Breast epithelium (tissue), 4 donors: ENCODE measurements around the gene CMTM3. TPM values are rescaled to one million over a fixed set of nuclear protein-coding genes. Genes with fewer than 3 reads are reported as not detected.
"Not testable (repeated sequence)": the region's sequence is repeated elsewhere in the genome, so short reads cannot be mapped to it uniquely, and the experiment has no call there.

Experiments used
- DNase-seq, 2 donors: peaks; one replicate each; pipeline ENCODE4 v3.0.0-alpha.2; 2019; ENCODE audit warnings: low spot score in 2 of 2
- H3K27ac ChIP-seq, 2 donors: fragments of 200-600 bp; sonication (generic) in 1 of 2; one replicate each; pipeline ENCODE4 v1.5.1; 2016 to 2019; ENCODE audit warnings: mild to moderate bottlenecking in 1 of 2
- H3K27me3 ChIP-seq, 2 donors: fragments of 200-600 bp; sonication (generic) in 1 of 2; one replicate each; pipeline versions ENCODE4 v1.5.1 to v1.6.0; 2017 to 2019; ENCODE audit warnings: control low read depth in 1 of 2, mild to moderate bottlenecking in 1 of 2
- H3K36me3 ChIP-seq: fragments of 200-600 bp; one replicate; pipeline ENCODE4 v1.5.1; 2019
- H3K4me1 ChIP-seq, 2 donors: fragments of 200-600 bp; sonication (generic); one replicate each; pipeline ENCODE4 v1.5.1; 2016 to 2019; ENCODE audit warnings: control low read depth in 1 of 2
- H3K4me3 ChIP-seq, 3 donors: fragments of 200-600 bp; sonication (generic); 1 replicate in 2 of 3; 2 replicates in 1 of 3; pipeline ENCODE4 v1.5.1; 2016 to 2019; ENCODE audit warnings: mild to moderate bottlenecking in 3 of 3, moderate library complexity in 2 of 3
- H3K9me3 ChIP-seq, 2 donors: fragments of 200-600 bp; sonication (generic) in 1 of 2; one replicate each; pipeline ENCODE4 v1.5.1; 2016 to 2019; ENCODE audit warnings: control low read depth in 1 of 2
- POLR2A ChIP-seq: fragments of 450-650 bp; IDR thresholded peaks from one replicate; pipeline ENCODE4 v1.6.1; 2016; ENCODE audit warnings: antibody characterized with exemption, mild to moderate bottlenecking, moderate library complexity
- POLR2AphosphoS5 ChIP-seq, 3 donors: sonication (generic); formaldehyde crosslinking; IDR thresholded peaks; one replicate each; pipeline ENCODE4 v1.6.1; 2017; ENCODE audit warnings: antibody characterized with exemption in 3 of 3
- intact Hi-C: fragments of 100-400 bp; cut with DNase I; formaldehyde crosslinking; loops from one replicate; pipeline ENCODE4 v1.15.1; 2023; ENCODE audit warnings: low total_unique reads
- total RNA-seq, 3 donors: library from RNA; depleted of rRNA; stranded (reverse); fragments of >200 nt; gene quantifications; one replicate each; pipeline ENCODE4 v1.1.0, GENCODE V29; 2016
- TF ChIP-seq, protein P1 (sequence below), 3 donors: fragments of 450-650 bp; IDR thresholded peaks; one replicate each; pipeline ENCODE4 v1.5.1; 2016 to 2017; ENCODE audit warnings: antibody characterized with exemption in 3 of 3, mild to moderate bottlenecking in 3 of 3, moderate library complexity in 3 of 3

CMTM3 gene
- total RNA-seq, 3 donors from 2014 or later = 19.5 to 54.9 (median 25.2) TPM

DNA sequence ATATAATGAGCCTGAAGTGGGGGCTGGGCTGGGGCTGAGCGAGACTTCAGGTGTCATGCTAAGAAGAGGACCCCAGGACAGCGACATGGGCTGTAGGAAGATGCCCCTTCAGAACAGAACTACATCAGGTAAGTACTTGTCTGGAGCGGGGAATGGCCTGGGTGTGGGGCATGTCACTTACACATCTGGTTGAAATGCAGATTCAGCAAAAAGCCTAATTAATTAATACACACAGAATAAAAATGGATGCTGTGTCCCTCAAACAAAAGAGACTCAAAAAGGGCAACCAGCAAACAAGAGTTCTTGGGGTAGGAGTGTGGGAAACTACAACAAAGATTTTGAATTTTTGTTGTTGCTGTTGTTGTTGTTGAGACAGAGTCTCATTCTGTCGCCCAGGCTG, 13.5 kb upstream of the CMTM3 start:
- TF ChIP-seq POLR2AphosphoS5 (IDR thresholded peaks at IDR 0.05) (no peak), POLR2A (no peak)
- TF ChIP-seq, protein P1, sequence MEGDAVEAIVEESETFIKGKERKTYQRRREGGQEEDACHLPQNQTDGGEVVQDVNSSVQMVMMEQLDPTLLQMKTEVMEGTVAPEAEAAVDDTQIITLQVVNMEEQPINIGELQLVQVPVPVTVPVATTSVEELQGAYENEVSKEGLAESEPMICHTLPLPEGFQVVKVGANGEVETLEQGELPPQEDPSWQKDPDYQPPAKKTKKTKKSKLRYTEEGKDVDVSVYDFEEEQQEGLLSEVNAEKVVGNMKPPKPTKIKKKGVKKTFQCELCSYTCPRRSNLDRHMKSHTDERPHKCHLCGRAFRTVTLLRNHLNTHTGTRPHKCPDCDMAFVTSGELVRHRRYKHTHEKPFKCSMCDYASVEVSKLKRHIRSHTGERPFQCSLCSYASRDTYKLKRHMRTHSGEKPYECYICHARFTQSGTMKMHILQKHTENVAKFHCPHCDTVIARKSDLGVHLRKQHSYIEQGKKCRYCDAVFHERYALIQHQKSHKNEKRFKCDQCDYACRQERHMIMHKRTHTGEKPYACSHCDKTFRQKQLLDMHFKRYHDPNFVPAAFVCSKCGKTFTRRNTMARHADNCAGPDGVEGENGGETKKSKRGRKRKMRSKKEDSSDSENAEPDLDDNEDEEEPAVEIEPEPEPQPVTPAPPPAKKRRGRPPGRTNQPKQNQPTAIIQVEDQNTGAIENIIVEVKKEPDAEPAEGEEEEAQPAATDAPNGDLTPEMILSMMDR (IDR thresholded peaks at IDR 0.05) = no peak
- no peak for DNase-seq
- Histone ChIP-seq H3K36me3 (no peaks in the 10 kb centered on the region), H3K4me3 (no peak overlapping the region), H3K27me3 (no peaks in the 10 kb centered on the region), H3K27ac (no peak overlapping the region), H3K9me3 (no peaks in the 10 kb centered on the region), H3K4me1 (no peaks in the 10 kb centered on the region)
- intact Hi-C loops = no loop called here

DNA sequence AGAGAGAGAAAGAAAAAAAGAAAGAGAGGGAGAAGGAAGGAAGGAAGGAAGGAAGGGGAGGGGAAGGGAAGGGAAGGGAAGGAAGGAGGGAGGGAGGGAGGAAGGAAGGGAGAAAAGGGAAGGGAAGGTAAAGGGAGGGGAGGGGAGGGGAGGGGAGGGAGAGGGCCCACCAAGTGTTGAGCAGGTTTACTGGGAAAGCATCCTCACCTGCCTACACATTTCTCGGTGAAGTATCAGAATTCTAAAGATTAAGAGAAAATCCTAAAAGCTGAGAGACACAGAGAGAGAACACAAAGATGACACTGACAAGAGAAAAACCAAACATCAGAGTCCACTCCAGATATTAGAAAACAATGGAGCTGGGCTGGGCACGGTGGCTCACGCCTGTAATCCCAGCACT, 12.3 kb upstream of the CMTM3 start:
- Histone ChIP-seq H3K27ac (no peak overlapping the region), H3K4me1 (no peaks in the 10 kb centered on the region), H3K36me3 (no peaks in the 10 kb centered on the region), H3K9me3 (no peaks in the 10 kb centered on the region), H3K27me3 (no peaks in the 10 kb centered on the region), H3K4me3 (no peak overlapping the region)
- no peak for TF ChIP-seq POLR2AphosphoS5 (IDR thresholded peaks at IDR 0.05)
- TF ChIP-seq, protein P1 (IDR thresholded peaks at IDR 0.05) = no peak
- no peak for TF ChIP-seq POLR2A
- DNase-seq = no peak
- intact Hi-C loops = no loop called here

DNA sequence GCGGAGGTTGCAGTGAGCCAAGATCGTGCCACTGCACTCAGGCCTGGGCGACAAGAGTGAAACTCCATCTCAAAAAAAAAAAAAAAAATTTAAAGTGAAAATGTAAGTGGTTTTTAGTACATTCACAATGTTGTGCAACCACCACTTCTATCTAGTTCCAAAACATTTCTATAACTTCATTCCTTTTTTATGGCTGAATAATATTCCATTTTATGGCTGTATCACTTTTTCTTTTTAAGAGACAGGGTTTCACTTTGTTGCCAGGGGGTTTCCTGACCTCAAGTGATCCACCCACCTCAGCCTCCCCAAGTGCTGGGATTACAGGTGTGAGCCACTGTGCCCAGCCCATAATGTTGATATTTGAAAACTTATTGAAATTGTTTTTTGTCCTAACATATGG, 11.7 kb upstream of the CMTM3 start:
- DNase-seq = no peak
- Histone ChIP-seq H3K4me1 (no peaks in the 10 kb centered on the region), H3K36me3 (no peaks in the 10 kb centered on the region), H3K4me3 (no peak overlapping the region), H3K27me3 (no peaks in the 10 kb centered on the region), H3K9me3 (no peaks in the 10 kb centered on the region), H3K27ac (no peak overlapping the region)
- intact Hi-C loops = no loop called here
- TF ChIP-seq POLR2A (no peak), POLR2AphosphoS5 (IDR thresholded peaks at IDR 0.05) (no peak)
- TF ChIP-seq, protein P1 (IDR thresholded peaks at IDR 0.05) = no peak

DNA sequence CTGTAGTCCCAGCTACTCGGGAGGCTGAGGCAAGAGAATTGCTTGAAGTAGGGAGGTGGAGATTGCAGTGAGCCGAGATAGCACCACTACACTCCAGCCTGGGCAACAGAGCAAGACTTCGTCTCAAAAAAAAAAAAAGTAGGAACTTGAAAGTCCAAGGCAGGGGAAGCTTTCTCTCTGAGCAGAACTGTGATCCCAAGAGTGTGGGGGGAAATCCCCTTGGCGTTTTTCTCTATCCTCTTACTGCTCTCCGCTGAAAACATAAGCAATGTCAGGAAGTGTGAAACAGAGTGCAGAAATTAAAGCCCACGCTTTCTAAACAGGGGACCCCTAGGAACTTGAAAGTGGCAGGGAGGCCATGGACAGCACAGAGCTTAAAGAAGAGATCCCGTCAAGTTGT, 9.8 kb upstream of the CMTM3 start:
- H3K36me3 ChIP-seq = no peaks in the 10 kb centered on the region
- no peak for DNase-seq
- no peaks in the 10 kb centered on the region for H3K4me1 ChIP-seq
- H3K9me3 ChIP-seq = no peaks in the 10 kb centered on the region
- no peaks in the 10 kb centered on the region for H3K27me3 ChIP-seq
- intact Hi-C loops = loop anchor here (1.0 kb wide), 1 partner anchor 16 kb away; no protein-coding TSS in a partner anchor
- H3K4me3 ChIP-seq = no peak overlapping the region
- TF ChIP-seq, protein P1 (IDR thresholded peaks at IDR 0.05) = no peak
- TF ChIP-seq POLR2A (no peak), POLR2AphosphoS5 (IDR thresholded peaks at IDR 0.05) (no peak)
- no peak overlapping the region for H3K27ac ChIP-seq

DNA sequence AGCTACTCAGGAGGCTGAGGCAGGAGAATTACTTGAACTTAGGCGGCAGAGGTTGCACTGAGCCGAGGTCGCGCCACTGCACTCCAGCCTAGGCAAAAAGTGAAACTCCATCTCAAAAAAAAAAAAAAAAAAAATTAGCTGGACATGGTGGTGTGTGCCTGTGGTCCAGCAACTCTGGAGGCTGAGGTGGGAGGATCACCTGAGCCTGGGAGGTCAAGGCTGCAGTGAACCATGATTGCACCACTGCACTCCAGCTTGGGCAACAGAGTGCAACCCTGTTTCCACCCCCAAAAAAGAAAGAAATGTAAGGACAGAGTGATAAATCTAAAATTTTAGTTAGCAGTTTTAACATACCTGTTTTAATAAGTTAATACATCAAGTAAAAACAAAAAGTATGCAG, 7.9 kb upstream of the CMTM3 start:
- intact Hi-C loops, H3K36me3 ChIP-seq, H3K27ac ChIP-seq, H3K4me1 ChIP-seq, H3K9me3 ChIP-seq, H3K27me3 ChIP-seq, DNase-seq, H3K4me3 ChIP-seq: not testable (repeated sequence)
